K562 (cell line): ENCODE data around the gene SSU72. TPM values are rescaled to one million over a fixed set of nuclear protein-coding genes. Genes with fewer than 3 reads are reported as not detected.

Experiments
- HOXB6 ChIP-seq: fragments of 250-450 bp; sonication (Bioruptor Pico); IDR thresholded peaks from 2 replicates; pipeline ENCODE4 v1.5.1; 2022; ENCODE audit warnings: mild to moderate bottlenecking, borderline replicate concordance
- MTF1 ChIP-seq: fragments of 250-450 bp; sonication (Bioruptor Pico); IDR thresholded peaks from 2 replicates; pipeline ENCODE4 v1.9.0; 2021; ENCODE audit warnings: moderate library complexity, mild to moderate bottlenecking, inconsistent platforms, borderline replicate concordance
- MXI1 ChIP-seq: IDR thresholded peaks from 2 replicates; pipeline ENCODE4 v1.6.1; 2011; ENCODE audit warnings: low read depth, mild to moderate bottlenecking, improper control_type of control experiment, low read length
- polyA plus RNA-seq, 8 experiments: library from polyadenylated mRNA; depleted of rRNA in 4 of 8; stranded (reverse) in 5 of 8; unstranded in 3 of 8; fragments of >200 nt; fragmentation: Nextera tagmentation in 2 of 8; fragmentation: Illumina TruSeq in 1 of 8; extraction: Ambion mirVana in 2 of 8; extraction: Trizol in 1 of 8; gene quantifications; 2 replicates each; pipeline versions ENCODE4 v1.2.1 to v1.2.3, GENCODE V29; 2011 to 2014; ENCODE audit warnings: inconsistent platforms in 1 of 8, missing spikeins in 1 of 8
- total RNA-seq, 7 experiments: library from RNA; depleted of rRNA in 6 of 7; stranded (reverse); fragments of >200 nt in 6 of 7; fragmentation: Illumina TruSeq in 2 of 7; extraction: Trizol in 2 of 7; gene quantifications; 2 replicates each; pipeline versions ENCODE4 v1.2.1 to v1.2.3, GENCODE V29; 2011 to 2021; ENCODE audit warnings: low replicate concordance in 1 of 7
- TF ChIP-seq, protein P1 (sequence below): fragments of 250-450 bp; sonication (Bioruptor Pico); IDR thresholded peaks from 2 replicates; pipeline ENCODE4 v1.5.0; 2021; ENCODE audit warnings: mild to moderate bottlenecking, moderate library complexity

SSU72 gene
- total and polyA plus RNA-seq, 9 of the 15 experiments (the other 6 are each of a cell fraction or from before 2014, with no cell fraction given), result 70.8 to 201 (median 94.6) TPM

DNA sequence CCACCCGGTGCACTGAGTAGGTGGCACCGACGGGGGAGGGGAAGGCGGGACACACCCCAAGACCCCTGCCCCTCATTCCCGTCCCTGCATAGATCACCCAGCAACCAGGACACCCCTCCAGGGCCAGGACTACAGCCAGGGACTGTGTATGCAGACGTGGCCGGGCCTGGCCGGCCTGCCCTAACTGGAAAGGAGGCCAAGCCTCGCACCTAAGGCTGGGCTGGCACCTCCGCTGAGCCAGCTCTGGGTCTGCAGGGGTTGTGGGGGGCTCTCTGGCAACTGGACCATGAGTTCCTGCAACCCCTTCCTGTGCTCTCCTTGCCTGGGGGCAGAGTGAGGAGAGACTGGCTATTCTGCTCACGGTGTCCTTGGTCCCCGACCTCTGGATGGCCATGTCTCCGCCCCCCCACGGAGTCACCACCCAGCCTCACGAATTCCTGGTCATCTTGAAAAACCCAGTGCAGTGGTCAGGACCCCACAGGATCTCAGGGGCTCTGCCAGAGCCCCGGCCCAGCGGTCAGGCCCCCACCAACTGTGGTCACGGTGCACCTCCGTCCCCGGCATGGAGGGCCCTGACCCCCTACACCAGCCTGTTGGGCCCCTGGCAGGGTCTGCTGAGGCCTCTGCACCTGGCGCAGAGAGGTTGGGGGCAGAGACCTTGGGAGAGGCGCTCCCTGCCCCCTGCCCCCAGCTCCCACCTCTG is 26.3 kb upstream of the SSU72 start (continued):
- TF ChIP-seq HOXB6 (CRISPR knock-in tag) (no peak), MTF1 (no peak), MXI1 (no peak)
- TF ChIP-seq, protein P1, sequence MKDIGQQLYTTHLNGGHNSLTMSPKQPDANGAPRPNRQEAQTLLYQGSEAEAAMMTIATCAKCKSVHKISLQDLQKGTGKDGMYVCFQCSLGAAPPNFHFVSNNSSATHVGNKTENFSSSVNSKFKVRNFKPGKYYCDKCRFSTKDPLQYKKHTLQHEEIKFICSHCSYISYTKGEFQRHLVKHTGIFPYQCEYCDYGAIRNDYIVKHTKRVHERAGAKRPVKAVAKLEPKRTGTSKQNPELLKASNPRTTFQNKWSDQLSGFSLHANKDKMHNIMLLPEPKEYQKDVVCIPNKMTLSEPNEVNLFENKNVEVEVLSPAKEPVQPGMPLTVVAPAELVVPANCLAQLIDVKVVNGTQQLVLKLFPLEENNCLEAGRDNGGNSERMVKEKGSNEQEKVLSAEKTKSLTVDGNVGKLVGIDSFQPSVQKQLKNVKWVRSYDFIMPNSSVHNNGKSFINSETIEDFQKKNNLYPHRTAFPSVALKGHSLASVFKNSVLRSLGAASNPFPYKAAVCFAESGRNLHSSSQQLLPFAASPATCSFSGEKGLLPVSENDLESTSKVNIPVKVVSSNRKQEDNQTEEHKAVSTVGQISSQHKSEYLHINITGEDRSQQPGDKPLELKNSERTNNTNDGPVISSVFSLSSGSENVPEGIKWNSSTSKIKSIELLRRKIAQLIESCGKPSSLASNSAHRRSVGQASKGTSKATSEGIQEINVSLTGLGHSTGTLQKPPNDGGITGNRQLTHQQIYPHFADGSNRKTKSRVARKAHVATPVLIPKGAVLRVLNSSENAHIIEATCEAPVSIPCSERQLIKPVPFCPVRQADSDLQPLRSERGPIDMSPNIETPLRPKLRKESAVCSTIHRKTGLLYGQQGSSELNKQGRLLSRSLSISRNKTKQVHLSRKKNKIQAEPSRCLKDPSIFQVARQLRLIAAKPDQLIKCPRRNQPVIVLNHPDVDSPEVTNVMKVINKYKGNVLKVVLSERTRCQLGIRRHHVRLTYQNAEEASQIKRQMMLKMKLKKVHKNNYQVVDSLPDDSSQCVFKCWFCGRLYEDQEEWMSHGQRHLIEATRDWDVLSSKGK, result no peak
